Measurements from ENCODE around the gene TSHZ1. TPM values are rescaled to one million over a fixed set of nuclear protein-coding genes. Genes with fewer than 3 reads are reported as not detected.

Gene TSHZ1
- total and polyA plus RNA-seq, 4 donors, result 6.2 to 19.9 (median 11.2) TPM

- TF ChIP-seq CTCF (IDR thresholded peaks at IDR 0.05; ENCODE audit: control extremely low read depth, extremely low read depth), result no peak
- no peak for ATAC-seq (ENCODE audit: insufficient read depth, low FRiP score)
- H3K9me3 ChIP-seq (ENCODE audit: control insufficient read depth in 4 of 4, insufficient read depth in 3 of 4, low read length in 3 of 4), result peaks cover 0 to 2% (median 0%) of the 10 kb centered on the region in 4 donors
- H3K27ac ChIP-seq (ENCODE audit: low read depth in 1 of 2, low read length in 1 of 2), result no peak overlapping the region
- 73 to 75% methylated on average over 10 of the region's 10 CpGs for WGBS, 2 donors
- no peak overlapping the region for H3K9ac ChIP-seq (ENCODE audit: insufficient read depth in 1 of 2, low read length in 2 of 2)
- H3K36me3 ChIP-seq (ENCODE audit: control insufficient read depth in 4 of 4, insufficient read depth in 4 of 4, low read length in 4 of 4), result peaks cover 0 to 16% (median 2%) of the 10 kb centered on the region in 4 donors
- DNase-seq, result no peak
- H3K4me3 ChIP-seq, result no peak overlapping the region
- H3K4me1 ChIP-seq (ENCODE audit: control insufficient read depth in 5 of 5, insufficient read depth in 5 of 5, low read length in 5 of 5), result peaks cover 0 to 20% (median 3%) of the 10 kb centered on the region in 5 donors
- H3K27me3 ChIP-seq (ENCODE audit: control insufficient read depth in 3 of 3, insufficient read depth in 3 of 3, low read length in 2 of 3), result no peaks in the 10 kb centered on the region
Observed at GRCh38 chr18:75238786-75239185, 28.2 kb downstream of the TSHZ1 start.

GRCh38 chr18:75240433-75240832, 29.8 kb downstream of the TSHZ1 start:
- TF ChIP-seq CTCF (IDR thresholded peaks at IDR 0.05; ENCODE audit: control extremely low read depth, extremely low read depth), result no peak
- Histone ChIP-seq H3K4me3 (no peak overlapping the region), H3K36me3 (ENCODE audit: control insufficient read depth in 4 of 4, insufficient read depth in 4 of 4, low read length in 4 of 4) (peaks cover 0 to 14% (median 2%) of the 10 kb centered on the region in 4 donors), H3K9ac (ENCODE audit: insufficient read depth in 1 of 2, low read length in 2 of 2) (no peak overlapping the region), H3K27me3 (ENCODE audit: control insufficient read depth in 3 of 3, insufficient read depth in 3 of 3, low read length in 2 of 3) (no peaks in the 10 kb centered on the region), H3K9me3 (ENCODE audit: control insufficient read depth in 4 of 4, insufficient read depth in 3 of 4, low read length in 3 of 4) (peaks cover 0 to 2% (median 0%) of the 10 kb centered on the region in 4 donors), H3K4me1 (ENCODE audit: control insufficient read depth in 5 of 5, insufficient read depth in 5 of 5, low read length in 5 of 5) (peaks cover 0 to 20% (median 8%) of the 10 kb centered on the region in 5 donors), H3K27ac (ENCODE audit: low read depth in 1 of 2, low read length in 1 of 2) (no peak overlapping the region)
- no peak for DNase-seq
- 77 to 91% methylated on average over 10 of the region's 10 CpGs for WGBS, 2 donors
- ATAC-seq (ENCODE audit: insufficient read depth, low FRiP score), result no peak

DNA sequence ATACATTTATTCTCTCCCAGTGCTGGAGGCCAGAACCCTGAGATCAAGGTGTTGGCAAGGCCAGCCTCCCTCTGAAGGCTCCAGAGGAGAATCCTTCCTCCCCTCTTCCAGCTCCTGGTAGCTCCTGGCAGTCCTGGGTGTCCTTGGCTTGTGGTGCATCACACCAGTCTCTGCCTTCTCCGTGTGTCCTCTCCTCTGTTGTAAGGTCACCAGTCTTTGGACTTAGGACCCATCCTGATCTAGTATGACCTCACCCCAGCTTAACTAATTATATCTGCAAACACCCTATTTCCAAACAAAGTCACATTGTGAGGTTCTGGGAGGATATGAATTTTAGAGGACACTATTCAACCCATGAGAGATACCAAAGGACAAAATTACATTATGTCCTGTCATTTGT, 31.1 kb downstream of the TSHZ1 start:
- H3K36me3 ChIP-seq (ENCODE audit: control insufficient read depth in 4 of 4, insufficient read depth in 4 of 4, low read length in 4 of 4), result peaks cover 0 to 8% (median 0%) of the 10 kb centered on the region in 4 donors
- DNase-seq (no peak), ATAC-seq (ENCODE audit: insufficient read depth, low FRiP score) (no peak)
- no peaks in the 10 kb centered on the region for H3K27me3 ChIP-seq (ENCODE audit: control insufficient read depth in 3 of 3, insufficient read depth in 3 of 3, low read length in 2 of 3)
- TF ChIP-seq CTCF (IDR thresholded peaks at IDR 0.05; ENCODE audit: control extremely low read depth, extremely low read depth), result no peak
- H3K9me3 ChIP-seq (ENCODE audit: control insufficient read depth in 4 of 4, insufficient read depth in 3 of 4, low read length in 3 of 4), result peaks cover 0 to 2% (median 0%) of the 10 kb centered on the region in 4 donors
- no peak overlapping the region for H3K9ac ChIP-seq (ENCODE audit: insufficient read depth in 1 of 2, low read length in 2 of 2)
- WGBS, 2 donors, result 98 to 100% methylated on average over 1 of the region's 1 CpG
- H3K4me3 ChIP-seq, result no peak overlapping the region
- H3K27ac ChIP-seq (ENCODE audit: low read depth in 1 of 2, low read length in 1 of 2), result no peak overlapping the region
- H3K4me1 ChIP-seq (ENCODE audit: control insufficient read depth in 5 of 5, insufficient read depth in 5 of 5, low read length in 5 of 5), result peaks cover 0 to 17% (median 9%) of the 10 kb centered on the region in 5 donors
